ENCODE data around the gene TMPRSS3. TPM values are rescaled to one million over a fixed set of nuclear protein-coding genes. Genes with fewer than 3 reads are reported as not detected.

Gene TMPRSS3
- total and polyA plus RNA-seq, 11 donors, result 0.59 to 2.7 TPM; not detected in 9

DNA sequence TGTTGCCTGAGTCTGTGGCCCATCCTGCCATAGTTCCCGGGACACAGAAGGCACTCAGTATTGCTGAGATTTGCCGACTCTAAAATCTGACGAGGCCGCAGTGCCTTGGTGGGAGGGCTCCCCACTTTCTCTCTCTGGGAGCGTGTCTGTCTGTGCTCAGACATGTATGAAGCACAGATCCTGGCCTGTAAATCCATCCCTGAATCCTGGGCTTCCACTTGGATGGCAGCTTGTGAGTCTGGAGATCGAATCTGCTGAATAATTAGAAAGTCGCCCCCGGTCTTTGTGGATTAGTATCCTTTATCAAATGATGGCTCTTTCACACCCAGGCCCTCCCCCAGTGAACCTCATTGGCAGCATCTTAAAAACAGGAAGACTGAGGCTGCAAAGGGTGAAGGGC lies 18.2 kb upstream of the TMPRSS3 start:
- peaks cover 0 to 26% (median 6%) of the 10 kb centered on the region in 9 donors for H3K27me3 ChIP-seq
- H3K4me3 ChIP-seq, result no peak overlapping the region
- DNase-seq, result no peak
- no peak for ATAC-seq
- intact Hi-C loops (cut with DNase I), result no loop called here
- peaks cover 0 to 21% (median 0%) of the 10 kb centered on the region in 12 donors for H3K4me1 ChIP-seq
- H3K9me3 ChIP-seq, result no peaks in the 10 kb centered on the region
- 89 to 92% (median 92%) methylated on average over 8 of the region's 8 CpGs for WGBS, 4 donors
- H3K27ac ChIP-seq, result no peak overlapping the region
- peaks cover 0 to 5% (median 0%) of the 10 kb centered on the region in 9 donors for H3K36me3 ChIP-seq
- TF ChIP-seq, protein P1, sequence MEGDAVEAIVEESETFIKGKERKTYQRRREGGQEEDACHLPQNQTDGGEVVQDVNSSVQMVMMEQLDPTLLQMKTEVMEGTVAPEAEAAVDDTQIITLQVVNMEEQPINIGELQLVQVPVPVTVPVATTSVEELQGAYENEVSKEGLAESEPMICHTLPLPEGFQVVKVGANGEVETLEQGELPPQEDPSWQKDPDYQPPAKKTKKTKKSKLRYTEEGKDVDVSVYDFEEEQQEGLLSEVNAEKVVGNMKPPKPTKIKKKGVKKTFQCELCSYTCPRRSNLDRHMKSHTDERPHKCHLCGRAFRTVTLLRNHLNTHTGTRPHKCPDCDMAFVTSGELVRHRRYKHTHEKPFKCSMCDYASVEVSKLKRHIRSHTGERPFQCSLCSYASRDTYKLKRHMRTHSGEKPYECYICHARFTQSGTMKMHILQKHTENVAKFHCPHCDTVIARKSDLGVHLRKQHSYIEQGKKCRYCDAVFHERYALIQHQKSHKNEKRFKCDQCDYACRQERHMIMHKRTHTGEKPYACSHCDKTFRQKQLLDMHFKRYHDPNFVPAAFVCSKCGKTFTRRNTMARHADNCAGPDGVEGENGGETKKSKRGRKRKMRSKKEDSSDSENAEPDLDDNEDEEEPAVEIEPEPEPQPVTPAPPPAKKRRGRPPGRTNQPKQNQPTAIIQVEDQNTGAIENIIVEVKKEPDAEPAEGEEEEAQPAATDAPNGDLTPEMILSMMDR (IDR thresholded peaks at IDR 0.05), result no peak
- no peak for TF ChIP-seq POLR2A (IDR thresholded peaks at IDR 0.05)

DNA sequence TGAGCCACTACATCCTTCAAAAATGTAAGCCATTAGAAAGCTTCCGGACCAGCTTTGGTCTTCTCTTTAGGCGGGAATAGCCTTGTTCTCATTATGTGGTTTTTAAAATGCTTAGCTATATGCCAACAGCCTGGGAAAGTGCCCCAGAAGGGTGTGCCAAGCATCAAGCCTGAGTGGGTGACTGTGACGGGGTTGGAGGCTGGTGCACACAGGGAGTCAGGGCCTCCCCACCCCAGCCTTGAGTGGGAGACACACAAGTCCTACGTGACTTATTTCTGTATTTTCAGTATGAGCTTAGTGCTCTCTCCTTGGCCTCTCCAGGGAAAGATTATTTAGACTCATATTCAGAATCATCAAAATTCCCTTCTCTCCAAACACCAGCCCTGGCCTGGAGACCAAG lies 17.6 kb upstream of the TMPRSS3 start:
- DNase-seq (no peak), ATAC-seq (no peak)
- no peaks in the 10 kb centered on the region for H3K9me3 ChIP-seq
- TF ChIP-seq, protein P1 (IDR thresholded peaks at IDR 0.05), result no peak
- no peak for TF ChIP-seq POLR2A (IDR thresholded peaks at IDR 0.05)
- 93 to 100% (median 95%) methylated on average over 4 of the region's 4 CpGs for WGBS, 4 donors
- peaks cover 0 to 25% (median 6%) of the 10 kb centered on the region in 9 donors for H3K27me3 ChIP-seq
- no peak overlapping the region for H3K4me3 ChIP-seq
- H3K4me1 ChIP-seq, result peaks cover 0 to 21% (median 0%) of the 10 kb centered on the region in 12 donors
- intact Hi-C loops (cut with DNase I), result no loop called here
- H3K36me3 ChIP-seq, result peaks cover 0 to 2% (median 0%) of the 10 kb centered on the region in 9 donors
- H3K27ac ChIP-seq, result no peak overlapping the region

GRCh38 chr21:42413093-42413492 lies 17.2 kb upstream of the TMPRSS3 start:
- intact Hi-C loops (cut with DNase I), result no loop called here
- Histone ChIP-seq H3K27ac (no peak overlapping the region), H3K27me3 (peaks cover 0 to 23% (median 6%) of the 10 kb centered on the region in 9 donors), H3K36me3 (no peaks in the 10 kb centered on the region), H3K4me3 (no peak overlapping the region), H3K9me3 (no peaks in the 10 kb centered on the region), H3K4me1 (peaks cover 0 to 21% (median 0%) of the 10 kb centered on the region in 12 donors)
- ATAC-seq (no peak), DNase-seq (no peak)
- 78 to 92% (median 81%) methylated on average over 14 of the region's 14 CpGs for WGBS, 4 donors
- TF ChIP-seq, protein P1 (IDR thresholded peaks at IDR 0.05), result no peak
- no peak for TF ChIP-seq POLR2A (IDR thresholded peaks at IDR 0.05)

DNA sequence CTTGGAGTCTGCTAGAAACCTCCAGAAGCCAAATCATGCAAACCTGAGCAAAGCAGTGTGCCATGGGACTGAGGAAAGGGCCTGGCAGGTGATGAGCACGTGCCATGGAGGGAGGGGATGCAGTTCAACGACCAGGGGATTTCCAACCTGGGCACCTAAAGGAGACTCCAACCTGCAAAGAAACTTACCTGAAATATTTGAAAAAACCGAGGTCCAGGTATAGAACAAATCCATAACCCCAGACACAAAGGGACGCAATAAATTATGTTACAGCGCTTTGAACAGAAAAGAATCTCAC lies 16.7 kb upstream of the TMPRSS3 start:
- DNase-seq (no peak), ATAC-seq (no peak)
- no peaks in the 10 kb centered on the region for H3K9me3 ChIP-seq
- no peak overlapping the region for H3K4me3 ChIP-seq
- intact Hi-C loops (cut with DNase I), result no loop called here
- WGBS, 4 donors, result 82 to 87% (median 85%) methylated on average over 5 of the region's 5 CpGs
- no peaks in the 10 kb centered on the region for H3K36me3 ChIP-seq
- peaks cover 0 to 21% (median 0%) of the 10 kb centered on the region in 12 donors for H3K4me1 ChIP-seq
- peaks cover 0 to 23% (median 6%) of the 10 kb centered on the region in 9 donors for H3K27me3 ChIP-seq
- H3K27ac ChIP-seq, result no peak overlapping the region
- TF ChIP-seq POLR2A (IDR thresholded peaks at IDR 0.05), result no peak
- TF ChIP-seq, protein P1 (IDR thresholded peaks at IDR 0.05), result no peak

Measured in heart left ventricle (tissue), 16 donors.